ENCODE results near the gene SP140.
"Not testable (repeated sequence)": the region's sequence is repeated elsewhere in the genome, so short reads cannot be mapped to it uniquely, and the experiment has no call there.

Gene SP140

GRCh38 chr2:230225486-230225885, at the start of gene SP140:
SP140 (plus strand) TSS chr2:230225736; CDS start chr2:230225845, 109 bp downstream.
- DNase-seq, result no peak

- no peak for DNase-seq
Observed at GRCh38 chr2:230176996-230177395, 48.5 kb upstream of the SP140 start.

GRCh38 chr2:230178546-230179485, 46.7 kb upstream of the SP140 start:
- no peak for DNase-seq

GRCh38 chr2:230179907-230180306, 45.6 kb upstream of the SP140 start:
- peak; percentile 72 for DNase-seq

- no peak for DNase-seq
Observed at GRCh38 chr2:230181195-230181594, 44.3 kb upstream of the SP140 start.

GRCh38 chr2:230184727-230185578, 40.6 kb upstream of the SP140 start:
- peak; percentile 88 for DNase-seq

GRCh38 chr2:230202430-230203109, 23.0 kb upstream of the SP140 start:
- DNase-seq, result no peak

- DNase-seq, result no peak
Observed at GRCh38 chr2:230203110-230203676, 22.3 kb upstream of the SP140 start.

- DNase-seq, result no peak
Observed at GRCh38 chr2:230205034-230205433, 20.5 kb upstream of the SP140 start.

GRCh38 chr2:230205721-230206120, 19.8 kb upstream of the SP140 start:
- no peak for DNase-seq

GRCh38 chr2:230208576-230208975, 17.0 kb upstream of the SP140 start:
- DNase-seq, result no peak

- no peak for DNase-seq
Observed at GRCh38 chr2:230209422-230210051, 16.0 kb upstream of the SP140 start.

GRCh38 chr2:230216489-230216888, 9.0 kb upstream of the SP140 start:
- no peak for DNase-seq

- no peak for DNase-seq
Observed at GRCh38 chr2:230217424-230217823, 8.1 kb upstream of the SP140 start.

- DNase-seq, result no peak
Observed at GRCh38 chr2:230218421-230218820, 7.1 kb upstream of the SP140 start.

- peak; percentile 38 for DNase-seq
Observed at GRCh38 chr2:230219419-230220331, 5.9 kb upstream of the SP140 start, which contains the start of gene SP110. SP110 (minus strand) TSS chr2:230219984; CDS start chr2:230216927, 3,057 bp downstream.

GRCh38 chr2:230220347-230220969, 5.1 kb upstream of the SP140 start:
- no peak for DNase-seq

GRCh38 chr2:230221493-230221892, 4.0 kb upstream of the SP140 start:
- no peak for DNase-seq

GRCh38 chr2:230222829-230223228, 2.7 kb upstream of the SP140 start:
- DNase-seq, result not testable (repeated sequence)

GRCh38 chr2:230224458-230224857, 1.1 kb upstream of the SP140 start:
- DNase-seq, result no peak

All from DMS153 (cell line).